Sciatic nerve (tissue), 2 donors: ENCODE results near the gene MAML3. TPM values are rescaled to one million over a fixed set of nuclear protein-coding genes. Genes with fewer than 3 reads are reported as not detected.
A peak's percentile ranks its signal among the peaks of the same experiment; 100 is the strongest.
"Not testable (repeated sequence)": the region's sequence is repeated elsewhere in the genome, so short reads cannot be mapped to it uniquely, and the experiment has no call there.

ENCODE experiments used
- ATAC-seq: fragments of 200-7000 bp; cut with Tn5 transposase; one replicate; pipeline ENCODE4 v1.9.1; 2020; ENCODE audit warnings: mild to moderate bottlenecking, moderate library complexity
- DNase-seq: peaks from one replicate; pipeline ENCODE4 v3.0.0-alpha.2; 2020; ENCODE audit warnings: low spot score
- intact Hi-C: fragments of 100-400 bp; cut with DNase I; formaldehyde crosslinking; loops from one replicate; pipeline ENCODE4 v1.14.2; 2022
- total RNA-seq: library from RNA; stranded (reverse); fragmentation: NEBNext Ultra II Directional; extraction: Animal tissue kit (Norgen Biotek cat#: 25700); gene quantifications from one replicate; pipeline ENCODE4 v1.2.1, GENCODE V29; 2021
- donor health status: DM: no; HTN: no; CAD: no.
- donor health status: DM: no; HTN: no; CAD: no.

The MAML3 gene
- total RNA-seq, 1 donor from 2014 or later, result 11.0 TPM

- intact Hi-C loops, result no loop called here
- DNase-seq (no peak), ATAC-seq (no peak)
Observed at GRCh38 chr4:139726615-139727014, 427.4 kb downstream of the MAML3 start.

GRCh38 chr4:139725236-139725635, 428.7 kb downstream of the MAML3 start:
- ATAC-seq (no peak), DNase-seq (no peak)
- intact Hi-C loops, result no loop called here

- no peak for DNase-seq
- no peak for ATAC-seq
- intact Hi-C loops, result no loop called here
Observed at GRCh38 chr4:139721789-139722188, 432.2 kb downstream of the MAML3 start.

- intact Hi-C loops, result no loop called here
- ATAC-seq, result no peak
- no peak for DNase-seq
Observed at GRCh38 chr4:139720806-139721205, 433.2 kb downstream of the MAML3 start.

GRCh38 chr4:139719381-139720101, 434.4 kb downstream of the MAML3 start:
- intact Hi-C loops, result no loop called here
- ATAC-seq (peak; percentile 15), DNase-seq (no peak)

- intact Hi-C loops, result no loop called here
- DNase-seq (no peak), ATAC-seq (peak; percentile 13)
Observed at GRCh38 chr4:139718833-139719232, 435.2 kb downstream of the MAML3 start.

GRCh38 chr4:139718358-139718757, 435.6 kb downstream of the MAML3 start:
- DNase-seq, result no peak
- no peak for ATAC-seq

GRCh38 chr4:139715746-139716391, 438.1 kb downstream of the MAML3 start:
- intact Hi-C loops, result no loop called here
- DNase-seq, result no peak
- no peak for ATAC-seq

More at GRCh38 chr4:139718358-139718757, 435.6 kb downstream of the MAML3 start:
- intact Hi-C loops, result no loop called here

DNA sequence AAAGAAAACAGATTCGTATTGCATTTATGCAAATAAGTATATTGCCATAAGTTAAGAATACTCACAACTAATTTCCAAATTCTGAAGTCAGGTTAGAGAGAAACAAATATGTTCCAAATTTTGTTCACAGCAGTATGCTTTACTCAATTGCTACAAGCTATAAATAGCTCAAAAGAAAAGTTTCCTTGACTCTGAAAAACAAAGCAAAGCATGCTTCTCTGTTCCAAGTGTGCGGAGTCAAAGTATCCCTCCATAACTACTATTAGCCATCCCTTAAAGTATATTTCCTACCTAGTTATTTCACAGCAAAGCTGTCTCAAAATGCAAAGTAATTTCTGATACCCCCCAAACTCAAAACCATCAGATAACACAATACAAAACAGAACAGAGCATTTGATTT, 441.1 kb downstream of the MAML3 start:
- DNase-seq (no peak), ATAC-seq (no peak)
- intact Hi-C loops, result no loop called here

DNA sequence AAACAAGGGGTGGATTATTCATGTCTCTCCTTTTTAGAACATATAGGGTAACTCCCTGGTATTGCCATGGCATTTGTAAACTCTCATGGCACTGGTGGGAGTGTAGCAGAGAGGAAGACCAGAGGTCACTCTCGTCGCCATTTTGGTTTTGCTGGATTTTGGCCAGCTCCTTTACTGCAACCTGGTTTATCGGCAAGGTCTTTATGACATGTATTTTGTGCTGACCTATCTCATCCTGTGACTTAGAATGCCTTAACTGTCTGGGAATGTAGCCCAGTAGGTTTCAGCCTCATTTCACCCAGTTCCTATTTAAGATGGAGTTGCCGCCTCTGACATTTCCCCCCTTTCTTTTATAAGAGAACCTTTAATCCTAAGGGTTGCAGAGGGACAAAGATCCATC, 442.5 kb downstream of the MAML3 start:
- no peak for DNase-seq
- intact Hi-C loops, result no loop called here
- no peak for ATAC-seq

DNA sequence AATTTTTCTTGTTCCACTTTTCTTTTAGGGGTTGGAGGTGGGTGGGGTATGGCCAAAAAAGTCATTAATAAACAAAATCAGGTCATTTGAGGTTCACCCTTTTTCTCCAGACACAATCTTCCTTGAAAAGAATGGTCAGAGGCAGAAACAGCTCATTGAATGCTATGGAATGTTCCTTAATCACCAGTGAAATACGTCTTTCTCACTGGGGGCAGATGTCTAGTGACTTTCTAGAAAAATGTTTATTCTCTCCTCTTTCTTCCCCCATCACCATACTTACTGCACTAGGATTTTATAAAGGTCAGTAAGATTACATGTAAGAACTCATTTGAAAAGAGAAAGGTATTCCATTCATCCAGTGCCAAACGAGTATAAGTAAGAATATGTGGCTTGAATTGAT, 443.9 kb downstream of the MAML3 start:
- ATAC-seq (no peak), DNase-seq (no peak)
- intact Hi-C loops, result no loop called here

GRCh38 chr4:139709660-139710059, 444.3 kb downstream of the MAML3 start:
- no peak for ATAC-seq
- intact Hi-C loops, result no loop called here
- no peak for DNase-seq

GRCh38 chr4:139704915-139705485, 449.0 kb downstream of the MAML3 start:
- ATAC-seq, result no peak
- intact Hi-C loops, result no loop called here

GRCh38 chr4:139700568-139700967, 453.4 kb downstream of the MAML3 start:
- no peak for ATAC-seq
- no peak for DNase-seq
- intact Hi-C loops, result no loop called here

More at GRCh38 chr4:139704915-139705485, 449.0 kb downstream of the MAML3 start:
- no peak for DNase-seq

DNA sequence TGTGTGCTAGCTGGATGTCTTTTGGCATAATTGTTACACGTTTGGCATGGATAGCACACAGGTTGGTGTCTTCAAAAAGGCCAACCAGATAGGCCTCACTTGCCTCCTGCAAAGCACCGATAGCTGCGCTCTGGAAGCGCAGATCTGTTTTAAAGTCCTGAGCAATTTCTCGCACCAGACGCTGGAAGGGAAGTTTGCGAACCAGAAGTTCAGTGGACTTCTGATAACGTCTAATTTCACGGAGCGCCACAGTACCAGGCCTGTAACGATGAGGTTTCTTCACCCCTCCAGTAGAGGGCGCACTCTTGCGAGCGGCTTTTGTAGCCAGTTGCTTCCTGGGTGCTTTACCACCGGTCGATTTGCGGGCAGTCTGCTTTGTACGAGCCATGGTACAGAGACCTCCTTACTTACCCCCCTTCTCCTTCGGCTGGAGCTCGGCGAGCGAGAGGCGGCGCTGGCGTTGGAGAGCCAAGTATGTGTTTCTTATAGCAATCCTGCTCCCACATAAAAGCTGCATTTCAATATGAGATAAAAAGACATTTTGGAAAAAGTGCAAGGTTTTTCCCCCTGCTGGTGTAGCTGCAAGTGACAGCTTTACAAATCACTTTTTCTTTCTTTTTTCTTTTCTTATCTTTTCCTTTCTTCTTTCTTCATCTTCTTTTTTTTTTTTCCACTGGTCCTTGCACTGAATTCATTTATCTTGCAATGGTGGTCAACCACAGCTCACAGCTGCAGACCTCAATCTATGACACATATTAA, 455.6 kb downstream of the MAML3 start:
- DNase-seq, ATAC-seq, intact Hi-C loops: not testable (repeated sequence)

- intact Hi-C loops, result no loop called here
- no peak for DNase-seq
- no peak for ATAC-seq
Observed at GRCh38 chr4:139696491-139696890, 457.5 kb downstream of the MAML3 start.

GRCh38 chr4:139694522-139695107, 459.4 kb downstream of the MAML3 start:
- intact Hi-C loops, result no loop called here
- ATAC-seq, result no peak
- no peak for DNase-seq

DNA sequence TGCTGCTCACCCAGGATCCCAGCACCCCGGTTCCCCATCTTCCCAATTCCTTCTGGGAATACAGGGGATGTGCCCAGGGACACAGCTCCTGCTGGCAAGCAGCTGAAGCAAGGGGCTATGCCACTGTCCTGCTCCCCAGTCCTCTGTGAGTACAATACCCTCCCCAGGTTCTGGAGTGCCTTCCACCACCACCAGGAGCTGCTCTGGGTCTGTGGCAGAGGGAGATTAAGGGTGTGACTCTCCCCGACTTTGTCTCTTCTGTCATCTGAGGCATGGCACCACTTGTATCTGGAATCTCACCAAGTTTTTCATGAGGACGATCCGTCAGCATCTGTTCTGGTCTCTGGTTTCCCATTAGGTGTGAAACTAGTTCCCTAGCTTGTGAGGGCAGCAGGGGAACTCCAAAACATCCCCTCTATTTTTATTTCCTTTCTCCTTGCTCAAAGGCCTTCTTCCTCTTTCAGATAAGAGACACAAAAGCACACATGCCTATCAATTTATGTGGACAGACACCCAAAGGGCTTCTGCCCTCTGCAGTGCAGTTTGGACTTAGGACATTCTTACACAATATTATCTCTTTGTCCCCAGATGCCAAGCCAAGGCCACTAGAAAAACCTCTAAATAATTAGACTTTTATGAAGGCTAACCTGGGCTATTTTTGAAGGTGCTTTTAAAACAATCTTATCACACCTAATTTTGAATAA, 461.5 kb downstream of the MAML3 start:
- DNase-seq, result no peak
- ATAC-seq, result no peak
- intact Hi-C loops, result no loop called here

DNA sequence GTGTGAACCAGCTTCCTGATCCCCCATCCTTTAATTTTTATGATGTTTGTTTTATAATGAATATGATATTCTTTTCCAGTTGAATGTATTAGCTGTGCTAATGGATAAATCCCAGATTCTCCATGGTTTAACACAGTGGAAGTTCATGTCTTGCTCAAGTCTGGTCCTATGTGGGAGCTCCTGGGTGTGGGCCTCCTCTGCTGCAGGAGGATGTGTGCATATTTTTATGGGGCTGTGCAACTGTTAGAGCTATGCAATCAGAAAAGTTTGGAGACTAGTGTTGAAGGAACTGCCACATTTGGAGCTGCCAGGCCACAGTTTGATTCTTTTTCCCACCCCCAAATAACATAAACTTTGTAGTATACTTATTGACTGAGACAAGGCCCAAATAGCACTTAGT, 463.6 kb downstream of the MAML3 start:
- no peak for DNase-seq
- ATAC-seq, result no peak
- intact Hi-C loops, result no loop called here
